GM12865 (cell line): ENCODE data around the gene DDX5.

ENCODE experiments used
- DNase-seq: peaks from one replicate; pipeline ENCODE4 v3.0.0; 2010; ENCODE audit warnings: low read depth
- H3K4me3 ChIP-seq: 2 replicates; pipeline ENCODE4 v1.5.1; 2011; ENCODE audit warnings: mild to moderate bottlenecking, low read depth, low read length, control low read depth
- CTCF ChIP-seq: IDR thresholded peaks from 2 replicates; pipeline ENCODE4 v1.5.1; 2011; ENCODE audit warnings: low read length, control low read depth, low read depth, inconsistent platforms; ENCODE audit not compliant: insufficient read depth; ENCODE audit errors: missing control alignments

The DDX5 gene

GRCh38 chr17:64494121-64494520 is 12.0 kb downstream of the DDX5 start:
- no peak for DNase-seq
- no peak for TF ChIP-seq CTCF
- peak overlapping the region; percentile 76 for H3K4me3 ChIP-seq

GRCh38 chr17:64492481-64493109 is 13.5 kb downstream of the DDX5 start:
- TF ChIP-seq CTCF: peak; percentile 22
- peak; percentile 45 for DNase-seq
- no peak overlapping the region for H3K4me3 ChIP-seq

- no peak for DNase-seq
- no peak overlapping the region for H3K4me3 ChIP-seq
- no peak for TF ChIP-seq CTCF
These were observed 14.1 kb downstream of the DDX5 start for GRCh38 chr17:64491994-64492393.

GRCh38 chr17:64491034-64491860 is 14.8 kb downstream of the DDX5 start:
- H3K4me3 ChIP-seq: no peak overlapping the region
- peak; percentile 58 for TF ChIP-seq CTCF
- peak; percentile 70 for DNase-seq

- H3K4me3 ChIP-seq: no peak overlapping the region
- no peak for DNase-seq
- TF ChIP-seq CTCF: no peak
These were observed 17.8 kb downstream of the DDX5 start for GRCh38 chr17:64488301-64488700.

GRCh38 chr17:64484380-64484779 is 21.7 kb downstream of the DDX5 start:
- TF ChIP-seq CTCF: no peak
- DNase-seq: no peak
- H3K4me3 ChIP-seq: no peak overlapping the region
